Left ventricle myocardium superior (tissue), 1 donor: Measurements from ENCODE around the gene SDS. TPM values are rescaled to one million over a fixed set of nuclear protein-coding genes. Genes with fewer than 3 reads are reported as not detected.

Experiments used
- ATAC-seq: fragments of 200-7000 bp; cut with Tn5 transposase; one replicate; pipeline ENCODE4 v1.9.1; 2020; ENCODE audit warnings: mild to moderate bottlenecking, moderate library complexity
- DNase-seq: peaks from one replicate; pipeline ENCODE4 v3.0.0-alpha.2; 2020
- intact Hi-C: fragments of 100-400 bp; cut with micrococcal nuclease; formaldehyde crosslinking; loops from one replicate; pipeline ENCODE4 v1.11.0; 2022
- total RNA-seq: library from RNA; stranded (reverse); fragmentation: NEBNext Ultra II Directional; extraction: Animal tissue kit (Norgen Biotek cat#: 25700); gene quantifications from one replicate; pipeline ENCODE4 v1.2.1, GENCODE V29; 2021
- donor health status: DM: no; HTN: yes; CAD: no; lungs with severe emphysema.

Gene SDS
- total RNA-seq, 1 donor from 2014 or later, result not detected

GRCh38 chr12:113405694-113406093, 2.0 kb upstream of the SDS start:
- ATAC-seq (no peak), DNase-seq (no peak)
- intact Hi-C loops, result no loop called here

DNA sequence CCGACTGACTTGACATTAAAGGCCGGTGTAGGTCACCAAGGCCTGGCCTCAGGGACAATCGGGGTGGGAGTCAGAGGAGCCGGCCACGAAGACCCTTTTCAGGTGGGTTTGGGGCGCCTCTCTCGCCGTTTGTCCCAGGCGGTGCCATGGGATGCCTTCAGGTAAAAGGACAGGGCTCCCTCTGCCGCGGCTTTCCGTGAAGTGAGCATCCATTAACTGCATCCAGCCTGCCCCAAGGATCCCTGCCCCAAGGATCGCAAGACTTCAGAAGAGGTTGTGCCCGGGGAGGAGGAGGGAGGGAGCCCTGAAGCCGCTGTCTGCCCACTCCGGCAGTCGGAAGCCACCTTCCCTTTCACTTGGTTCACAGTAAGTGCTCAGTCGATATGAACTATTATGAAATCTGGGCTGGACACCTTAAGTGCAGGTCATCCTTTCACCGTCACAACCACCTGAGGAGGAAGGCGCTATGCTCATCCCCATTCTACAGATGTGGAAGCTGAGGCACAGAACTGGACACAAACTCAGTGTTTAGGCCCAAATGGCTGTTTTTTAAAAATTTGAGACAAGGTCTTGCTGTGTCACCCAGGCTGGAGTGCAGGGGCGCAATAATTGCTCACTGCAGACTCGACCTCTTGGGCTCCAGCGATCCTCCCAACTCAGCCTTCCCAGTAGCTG, 964 bp downstream of the SDS start:
- ATAC-seq (no peak), DNase-seq (no peak)
- intact Hi-C loops, result no loop called here

GRCh38 chr12:113401066-113402000, 2.4 kb downstream of the SDS start:
- ATAC-seq, result no peak
- DNase-seq, result no peak
- intact Hi-C loops, result no loop called here

- no peak for DNase-seq
- ATAC-seq, result no peak
- intact Hi-C loops, result no loop called here
Observed at GRCh38 chr12:113400362-113400761, 3.3 kb downstream of the SDS start.

DNA sequence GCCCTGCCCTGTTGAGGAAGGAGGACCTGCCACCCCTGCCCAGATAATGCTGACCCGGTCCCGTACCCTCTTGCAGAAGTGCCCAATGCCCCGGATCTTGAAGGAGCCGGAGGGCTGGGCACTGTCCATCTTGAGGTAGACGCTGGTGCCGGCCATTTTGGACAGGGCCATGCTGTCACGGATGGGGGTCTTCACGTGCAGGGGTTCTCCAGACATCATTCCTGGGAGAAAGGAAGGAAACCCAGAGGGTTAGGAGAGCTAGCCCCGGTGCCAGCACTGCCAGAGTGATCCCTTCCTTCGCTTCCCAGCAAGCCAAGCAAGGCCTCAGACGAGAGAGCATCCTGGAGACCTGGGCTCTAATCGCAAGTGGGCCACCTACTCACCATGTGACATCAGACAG, 4.2 kb downstream of the SDS start:
- intact Hi-C loops, result no loop called here
- DNase-seq, result no peak
- no peak for ATAC-seq

GRCh38 chr12:113398346-113399290, 5.1 kb downstream of the SDS start:
- DNase-seq (no peak), ATAC-seq (no peak)
- intact Hi-C loops, result no loop called here

DNA sequence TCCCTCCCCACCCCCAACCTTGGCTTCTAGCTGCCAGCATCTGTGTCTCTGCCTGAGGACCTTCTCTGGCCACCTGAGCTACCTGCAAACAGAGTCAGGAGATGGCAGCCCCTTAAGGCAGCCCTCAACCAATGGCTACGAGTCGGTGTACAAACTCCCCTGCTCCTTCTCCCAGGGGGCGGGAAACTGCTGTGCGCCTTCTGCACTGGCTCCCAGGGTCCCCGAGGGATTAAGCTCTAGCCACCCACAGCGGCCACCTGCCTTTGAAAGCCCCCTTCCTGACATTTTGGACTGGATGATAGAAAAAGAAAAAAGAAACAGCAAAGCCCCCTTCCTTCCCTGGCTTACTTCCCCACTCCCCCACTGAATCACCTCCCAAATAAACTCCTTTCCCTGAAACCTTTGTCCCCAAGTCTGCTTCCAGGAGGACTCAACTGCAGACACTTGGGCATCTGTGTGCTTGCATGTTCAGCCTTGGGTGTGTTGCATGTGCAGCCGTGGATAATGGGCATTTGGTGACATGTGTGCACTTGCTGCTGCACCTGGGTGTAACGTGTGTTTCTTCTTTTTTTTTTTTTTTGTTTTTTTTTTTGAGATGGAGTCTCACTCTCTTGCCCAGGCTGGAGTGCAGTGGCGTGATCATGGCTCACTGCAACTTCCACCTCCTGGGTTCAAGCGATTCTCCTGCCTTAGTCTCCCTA, 6.0 kb downstream of the SDS start:
- DNase-seq, result no peak
- ATAC-seq, result no peak

DNA sequence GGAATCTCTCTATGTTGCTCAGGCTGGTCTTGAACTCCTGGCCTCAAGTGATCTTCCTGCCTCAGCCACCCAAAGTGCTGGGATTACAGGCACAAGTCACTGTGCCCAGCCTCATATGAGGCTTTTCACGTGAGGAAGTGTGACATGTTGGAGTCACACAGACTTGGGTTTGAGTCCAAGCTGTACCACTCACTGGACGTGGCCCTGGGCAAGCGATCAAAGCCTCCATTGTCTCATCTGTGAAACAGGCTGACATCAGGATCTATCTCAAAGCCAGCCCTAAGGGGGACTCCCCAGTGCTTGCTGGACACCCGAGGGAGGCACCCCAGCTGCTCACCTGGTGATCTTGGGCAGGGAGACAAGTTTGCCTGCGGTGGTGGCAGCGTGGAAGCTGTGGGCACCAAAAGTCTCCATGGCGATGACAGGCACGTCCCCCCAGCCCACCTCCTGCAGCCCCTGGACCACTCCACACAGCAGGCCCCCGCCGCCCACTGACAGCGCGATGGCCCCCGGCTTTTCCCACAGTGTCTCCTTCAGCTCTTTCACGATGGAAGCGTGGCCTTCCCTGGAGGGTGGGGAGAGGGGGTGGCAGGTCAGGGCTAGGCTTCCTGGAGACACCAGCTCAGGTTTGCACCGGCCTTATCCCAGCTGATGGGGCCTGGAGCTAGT, 6.7 kb downstream of the SDS start:
- ATAC-seq, result no peak
- intact Hi-C loops, result no loop called here
- no peak for DNase-seq

More for the DNA sequence above, 6.0 kb downstream of the SDS start:
- intact Hi-C loops, result no loop called here

- intact Hi-C loops, result no loop called here
- no peak for ATAC-seq
Observed at GRCh38 chr12:113396200-113396599, 7.5 kb downstream of the SDS start.

GRCh38 chr12:113395119-113395518, 8.6 kb downstream of the SDS start:
- no peak for DNase-seq
- ATAC-seq, result no peak
- intact Hi-C loops, result no loop called here

More at GRCh38 chr12:113396200-113396599, 7.5 kb downstream of the SDS start:
- DNase-seq, result no peak

GRCh38 chr12:113393749-113394148, 9.9 kb downstream of the SDS start:
- ATAC-seq (no peak), DNase-seq (no peak)
- intact Hi-C loops, result no loop called here

DNA sequence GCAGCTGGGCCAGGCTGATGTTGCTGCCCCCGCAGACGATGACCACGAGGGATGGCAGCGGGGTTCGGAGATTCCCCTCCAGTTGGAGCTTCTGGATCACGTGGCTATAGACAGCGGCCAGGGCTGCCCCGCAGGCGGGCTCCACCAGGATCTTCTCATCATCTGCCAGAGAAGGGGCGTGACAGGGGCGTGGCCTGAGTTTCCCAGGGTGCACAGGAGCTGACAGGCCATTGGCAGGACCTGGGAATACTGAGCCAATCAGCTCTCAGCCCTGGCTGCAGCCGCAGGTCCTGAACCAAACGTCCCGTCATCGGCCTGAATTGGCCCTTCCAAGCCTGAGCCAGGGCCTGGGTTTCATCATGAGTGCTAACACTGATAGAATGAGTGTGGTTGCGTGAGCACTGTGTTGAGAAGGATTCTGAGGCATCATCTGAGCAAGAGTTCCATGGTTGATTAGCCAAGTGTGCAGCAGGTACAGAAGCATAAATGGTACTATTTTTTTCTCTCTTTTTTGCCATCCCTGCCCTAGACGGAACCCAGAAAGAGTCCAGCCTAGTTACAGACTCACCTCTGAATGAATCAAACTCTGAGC, 10.6 kb downstream of the SDS start:
- ATAC-seq, result peak; percentile 26

GRCh38 chr12:113392520-113392919, 11.2 kb downstream of the SDS start:
- ATAC-seq, result no peak
- DNase-seq, result no peak
- intact Hi-C loops, result no loop called here

More for the DNA sequence above, 10.6 kb downstream of the SDS start:
- DNase-seq, result peak; percentile 42
- intact Hi-C loops, result no loop called here

GRCh38 chr12:113391650-113392337, 11.9 kb downstream of the SDS start:
- intact Hi-C loops, result no loop called here
- ATAC-seq, result no peak
- DNase-seq, result no peak

DNA sequence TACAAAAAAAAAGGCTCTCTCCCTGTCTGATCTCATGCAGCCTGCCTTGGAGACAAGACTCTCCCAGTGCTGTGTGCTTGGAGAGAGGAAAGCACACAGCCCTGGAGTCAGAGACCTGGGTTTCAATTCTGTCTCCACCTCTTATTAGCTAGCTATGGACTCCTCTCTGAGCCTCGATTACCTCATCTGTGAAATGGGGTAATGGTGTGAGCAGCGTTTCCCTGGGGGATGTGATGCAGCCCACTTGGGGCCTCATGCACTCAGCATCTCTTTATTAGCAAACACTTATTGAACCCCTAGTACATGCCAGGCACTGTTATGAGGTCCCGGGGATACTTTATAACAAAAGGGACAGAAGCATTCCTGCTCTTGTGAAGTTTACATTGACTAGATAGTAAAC, 12.5 kb downstream of the SDS start:
- intact Hi-C loops, result no loop called here
- DNase-seq (no peak), ATAC-seq (no peak)

DNA sequence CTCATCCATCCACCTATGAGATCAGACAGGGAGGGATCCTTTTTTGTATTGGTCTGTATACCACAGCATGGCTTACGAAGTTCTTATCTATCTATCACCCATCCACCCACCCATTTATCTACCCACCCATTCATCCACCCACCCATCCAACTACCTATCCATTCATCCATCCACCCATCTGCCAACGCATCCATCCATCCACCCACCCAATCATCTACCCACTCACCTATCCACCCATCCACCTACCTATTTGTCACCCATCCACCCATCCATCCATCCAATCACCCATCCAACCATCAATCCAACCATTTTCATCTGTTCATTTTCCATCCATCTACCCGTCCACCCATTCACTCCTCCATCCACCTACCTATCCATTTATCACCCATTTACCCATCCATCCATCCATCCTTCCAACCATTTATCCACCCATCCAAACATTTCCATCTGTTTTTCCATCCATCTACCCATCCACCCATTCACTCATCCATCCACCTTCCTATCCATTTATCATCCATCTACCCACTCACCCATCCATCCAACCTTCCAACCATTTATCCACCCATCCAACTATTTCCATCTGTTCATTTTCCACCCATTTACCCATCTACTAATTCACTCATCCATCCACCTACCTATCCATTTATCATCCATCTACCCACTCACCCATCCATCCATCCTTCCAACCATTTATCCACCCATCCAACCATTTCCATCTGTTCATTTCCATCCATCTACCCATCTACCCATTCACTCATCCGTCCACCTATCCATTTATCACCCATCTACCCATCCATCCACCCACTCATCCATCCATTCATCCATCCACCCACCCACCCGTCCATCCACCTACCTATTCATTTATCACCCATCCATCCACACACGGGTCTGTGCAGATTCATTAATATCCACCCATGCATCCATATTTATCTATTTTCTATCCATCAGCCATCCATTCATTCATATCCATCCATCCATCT, 13.3 kb downstream of the SDS start:
- intact Hi-C loops, result no loop called here
- DNase-seq (no peak), ATAC-seq (no peak)
